ENCODE measurements around the gene CAPN5. TPM values are rescaled to one million over a fixed set of nuclear protein-coding genes. Genes with fewer than 3 reads are reported as not detected.
A peak's percentile ranks its signal among the peaks of the same experiment; 100 is the strongest.

Gene CAPN5
- total and polyA plus RNA-seq, 11 donors: 1.1 to 4.5 (median 2.1) TPM

DNA sequence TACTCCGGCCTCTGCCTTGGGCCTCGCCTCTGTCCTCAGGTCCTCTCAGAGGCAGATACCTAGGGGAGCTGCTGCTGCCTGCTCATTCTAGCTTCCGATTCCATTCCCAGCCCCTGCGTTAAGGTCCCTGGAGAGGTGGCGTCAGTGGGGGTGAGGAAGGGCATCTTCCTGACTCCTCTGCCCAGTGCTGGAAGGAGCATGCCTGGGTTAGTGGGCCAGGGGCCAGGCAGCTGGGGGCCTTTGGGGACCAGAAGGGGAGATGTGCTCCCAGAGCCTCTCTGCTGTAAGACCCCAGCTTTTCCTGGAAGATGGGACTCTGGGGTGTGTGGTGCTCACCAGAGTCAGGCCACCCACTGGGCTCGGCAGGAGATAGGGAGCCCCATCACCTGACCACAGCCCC lies 57.7 kb downstream of the CAPN5 start:
- no peak for TF ChIP-seq POLR2A (IDR thresholded peaks at IDR 0.05)
- TF ChIP-seq CTCF (IDR thresholded peaks at IDR 0.05): no peak
- no peaks in the 10 kb centered on the region for H3K9me3 ChIP-seq
- WGBS, 4 donors: 83 to 94% (median 86%) methylated on average over 3 to 6 of the region's 6 CpGs
- intact Hi-C loops (cut with DNase I): loop anchor here in 2 of 10 donors (10.0 kb wide), 1 partner anchor 420 kb away; no protein-coding TSS in a partner anchor
- peaks cover 0 to 20% (median 13%) of the 10 kb centered on the region in 12 donors for H3K4me1 ChIP-seq
- peak in 1 of 5 donors; percentile 44 for DNase-seq
- H3K27ac ChIP-seq: no peak overlapping the region
- no peak for ATAC-seq
- H3K4me3 ChIP-seq: no peak overlapping the region
- H3K36me3 ChIP-seq: peaks cover 0 to 18% (median 0%) of the 10 kb centered on the region in 9 donors
- H3K27me3 ChIP-seq: peaks cover 0 to 9% (median 0%) of the 10 kb centered on the region in 9 donors

GRCh38 chr11:77125191-77125590 lies 58.4 kb downstream of the CAPN5 start:
- Histone ChIP-seq H3K36me3 (peaks cover 0 to 16% (median 0%) of the 10 kb centered on the region in 9 donors), H3K4me1 (peaks cover 0 to 23% (median 13%) of the 10 kb centered on the region in 12 donors), H3K27ac (no peak overlapping the region), H3K4me3 (no peak overlapping the region), H3K9me3 (no peaks in the 10 kb centered on the region), H3K27me3 (peaks cover 0 to 9% (median 0%) of the 10 kb centered on the region in 9 donors)
- ATAC-seq (no peak), DNase-seq (peak in 1 of 5 donors; percentile 38)
- WGBS, 4 donors: 44 to 56% (median 49%) methylated on average over 6 of the region's 6 CpGs
- intact Hi-C loops (cut with DNase I): loop anchor here in 7 of 10 donors (5.0 to 10.0 kb wide), 2 partner anchors 420 to 422 kb away; no protein-coding TSS in a partner anchor
- TF ChIP-seq POLR2A (IDR thresholded peaks at IDR 0.05) (no peak), CTCF (IDR thresholded peaks at IDR 0.05) (no peak)

- Histone ChIP-seq H3K27ac (no peak overlapping the region), H3K4me1 (peaks cover 0 to 28% (median 16%) of the 10 kb centered on the region in 12 donors), H3K4me3 (no peak overlapping the region), H3K9me3 (no peaks in the 10 kb centered on the region), H3K27me3 (peaks cover 0 to 9% (median 0%) of the 10 kb centered on the region in 9 donors), H3K36me3 (peaks cover 0 to 13% (median 0%) of the 10 kb centered on the region in 9 donors)
- peak in 1 of 5 donors; percentile 27 for DNase-seq
- WGBS, 4 donors: 75 to 100% (median 93%) methylated on average over 2 to 4 of the region's 4 CpGs
- TF ChIP-seq CTCF (IDR thresholded peaks at IDR 0.05) (no peak), POLR2A (IDR thresholded peaks at IDR 0.05) (no peak)
- intact Hi-C loops (cut with DNase I): loop anchor here in 8 of 10 donors (2.0 to 10.0 kb wide), 4 partner anchors 63 to 423 kb away; no protein-coding TSS in a partner anchor
- ATAC-seq: no peak
Measured at GRCh38 chr11:77125695-77126094, 58.9 kb downstream of the CAPN5 start.

- DNase-seq: peak in 1 of 5 donors; percentile 61
- WGBS, 4 donors: 78 to 84% (median 79%) methylated on average over 14 to 17 of the region's 17 CpGs
Measured at GRCh38 chr11:77126156-77126775, 59.5 kb downstream of the CAPN5 start.

More at GRCh38 chr11:77126156-77126775, 59.5 kb downstream of the CAPN5 start:
- ATAC-seq: no peak
- peaks cover 0 to 9% (median 0%) of the 10 kb centered on the region in 9 donors for H3K27me3 ChIP-seq
- no peaks in the 10 kb centered on the region for H3K9me3 ChIP-seq
- no peak overlapping the region for H3K27ac ChIP-seq
- peaks cover 0 to 7% (median 0%) of the 10 kb centered on the region in 9 donors for H3K36me3 ChIP-seq
- peaks cover 0 to 33% (median 21%) of the 10 kb centered on the region in 12 donors for H3K4me1 ChIP-seq
- intact Hi-C loops (cut with DNase I): loop anchor here in 8 of 10 donors (2.0 to 10.0 kb wide), 4 partner anchors 63 to 423 kb away; no protein-coding TSS in a partner anchor
- TF ChIP-seq CTCF (IDR thresholded peaks at IDR 0.05) (no peak), POLR2A (IDR thresholded peaks at IDR 0.05) (no peak)
- no peak overlapping the region for H3K4me3 ChIP-seq
